Measurements from ENCODE around the gene TRNAU1AP.
"Not testable (repeated sequence)": the region's sequence is repeated elsewhere in the genome, so short reads cannot be mapped to it uniquely, and the experiment has no call there.

The TRNAU1AP gene

GRCh38 chr1:28552758-28553663, at the start of gene TRNAU1AP:
Gene TRNAU1AP, plus strand, starts transcription at chr1:28553085. Its CDS starts 26 bp downstream, at chr1:28553111.
- DNase-seq (ENCODE audit: low read depth in 4 of 4, low spot score in 1 of 4), result peak; percentile 91 to 97 (median 94)

- DNase-seq (ENCODE audit: low read depth in 4 of 4, low spot score in 1 of 4), result no peak
Observed at GRCh38 chr1:28503117-28503516, 49.8 kb upstream of the TRNAU1AP start.

GRCh38 chr1:28505406-28506187, 47.3 kb upstream of the TRNAU1AP start, which contains the start of gene RCC1:
Gene RCC1, plus strand, starts transcription at chr1:28506043. Its CDS starts 23,824 bp downstream, at chr1:28529867.
- peak; percentile 72 to 93 (median 84) for DNase-seq (ENCODE audit: low read depth in 4 of 4, low spot score in 1 of 4)

GRCh38 chr1:28506907-28507246, 46.0 kb upstream of the TRNAU1AP start:
- DNase-seq (ENCODE audit: low read depth in 4 of 4, low spot score in 1 of 4), result no peak

GRCh38 chr1:28507247-28507645, 45.6 kb upstream of the TRNAU1AP start:
- peak in 1 of 4 experiments; percentile 29 for DNase-seq (ENCODE audit: low read depth in 4 of 4, low spot score in 1 of 4)

GRCh38 chr1:28507646-28508434, 45.0 kb upstream of the TRNAU1AP start:
- DNase-seq (ENCODE audit: low read depth in 4 of 4, low spot score in 1 of 4), result peak in 1 of 4 experiments; percentile 17

GRCh38 chr1:28508435-28508754, 44.5 kb upstream of the TRNAU1AP start:
- peak in 1 of 4 experiments; percentile 11 for DNase-seq (ENCODE audit: low read depth in 4 of 4, low spot score in 1 of 4)

- peak in 1 of 4 experiments; percentile 26 for DNase-seq (ENCODE audit: low read depth in 4 of 4, low spot score in 1 of 4)
Observed at GRCh38 chr1:28509705-28510272, 43.1 kb upstream of the TRNAU1AP start.

GRCh38 chr1:28510273-28510969, 42.5 kb upstream of the TRNAU1AP start:
- peak in 1 of 4 experiments; percentile 33 for DNase-seq (ENCODE audit: low read depth in 4 of 4, low spot score in 1 of 4)

GRCh38 chr1:28510970-28511440, 41.9 kb upstream of the TRNAU1AP start:
- DNase-seq (ENCODE audit: low read depth in 4 of 4, low spot score in 1 of 4), result peak in 1 of 4 experiments; percentile 33

- peak in 1 of 4 experiments; percentile 20 for DNase-seq (ENCODE audit: low read depth in 4 of 4, low spot score in 1 of 4)
Observed at GRCh38 chr1:28512058-28512611, 40.8 kb upstream of the TRNAU1AP start.

- DNase-seq (ENCODE audit: low read depth in 4 of 4, low spot score in 1 of 4), result peak in 1 of 4 experiments; percentile 15
Observed at GRCh38 chr1:28514445-28514933, 38.4 kb upstream of the TRNAU1AP start.

- DNase-seq (ENCODE audit: low read depth in 4 of 4, low spot score in 1 of 4), result no peak
Observed at GRCh38 chr1:28516518-28516956, 36.3 kb upstream of the TRNAU1AP start.

GRCh38 chr1:28517649-28517999, 35.3 kb upstream of the TRNAU1AP start:
- DNase-seq (ENCODE audit: low read depth in 4 of 4, low spot score in 1 of 4), result no peak

- DNase-seq (ENCODE audit: low read depth in 4 of 4, low spot score in 1 of 4), result peak; percentile 81 to 90 (median 84)
Observed at GRCh38 chr1:28518000-28518744, 34.7 kb upstream of the TRNAU1AP start.

GRCh38 chr1:28518745-28519341, 34.0 kb upstream of the TRNAU1AP start:
- DNase-seq (ENCODE audit: low read depth in 4 of 4, low spot score in 1 of 4), result peak in 1 of 4 experiments; percentile 32

GRCh38 chr1:28519946-28520725, 32.7 kb upstream of the TRNAU1AP start:
- DNase-seq (ENCODE audit: low read depth in 4 of 4, low spot score in 1 of 4), result no peak

GRCh38 chr1:28520796-28521195, 32.1 kb upstream of the TRNAU1AP start:
- DNase-seq (ENCODE audit: low read depth in 4 of 4, low spot score in 1 of 4), result not testable (repeated sequence)
